ENCODE results near the gene MYO6.

MYO6 gene

GRCh38 chr6:75834447-75834846, 85.4 kb downstream of the MYO6 start:
- Histone ChIP-seq H3K79me2 (ENCODE audit: insufficient read depth, low read length) (no peaks in the 10 kb centered on the region), H3K4me3 (ENCODE audit: low read depth, low read length, poor library complexity, severe bottlenecking) (no peak overlapping the region), H2AFZ (ENCODE audit: low read length) (no peak overlapping the region), H3F3A (ENCODE audit: insufficient read depth, low read length) (no peaks in the 10 kb centered on the region), H3K27me3 (ENCODE audit: insufficient read depth, low read length) (no peaks in the 10 kb centered on the region), H3K9ac (ENCODE audit: low read length) (no peak overlapping the region), H4K20me1 (ENCODE audit: insufficient read depth, low read length) (no peaks in the 10 kb centered on the region), H3K27ac (ENCODE audit: low read depth, low read length, poor library complexity, severe bottlenecking) (no peak overlapping the region), H3K4me2 (ENCODE audit: low read length) (no peak overlapping the region), H3K4me1 (ENCODE audit: insufficient read depth, low read length, severe bottlenecking) (no peaks in the 10 kb centered on the region), H3K9me3 (ENCODE audit: low read length) (no peaks in the 10 kb centered on the region), H3K36me3 (ENCODE audit: insufficient read depth, low read length) (no peaks in the 10 kb centered on the region), H3K9me2 (ENCODE audit: low read depth, low read length) (no peaks in the 10 kb centered on the region)
- TF ChIP-seq CTCF (IDR thresholded peaks at IDR 0.05; ENCODE audit: low read length) (no peak), EZH2 (IDR thresholded peaks at IDR 0.05; ENCODE audit: borderline replicate concordance, low read length) (no peak)

GRCh38 chr6:75842191-75842590, 93.2 kb downstream of the MYO6 start:
- H3K9ac ChIP-seq (ENCODE audit: low read length) = no peak overlapping the region
- H3K27ac ChIP-seq (ENCODE audit: low read depth, low read length, poor library complexity, severe bottlenecking) = no peak overlapping the region
- no peaks in the 10 kb centered on the region for H4K20me1 ChIP-seq (ENCODE audit: insufficient read depth, low read length)
- H3K9me2 ChIP-seq (ENCODE audit: low read depth, low read length) = no peaks in the 10 kb centered on the region
- H3K9me3 ChIP-seq (ENCODE audit: low read length) = no peaks in the 10 kb centered on the region
- no peaks in the 10 kb centered on the region for H3K27me3 ChIP-seq (ENCODE audit: insufficient read depth, low read length)
- H3K4me3 ChIP-seq (ENCODE audit: low read depth, low read length, poor library complexity, severe bottlenecking) = no peak overlapping the region
- no peaks in the 10 kb centered on the region for H3F3A ChIP-seq (ENCODE audit: insufficient read depth, low read length)
- H3K36me3 ChIP-seq (ENCODE audit: insufficient read depth, low read length) = no peaks in the 10 kb centered on the region
- no peaks in the 10 kb centered on the region for H3K4me1 ChIP-seq (ENCODE audit: insufficient read depth, low read length, severe bottlenecking)
- TF ChIP-seq EZH2 (IDR thresholded peaks at IDR 0.05; ENCODE audit: borderline replicate concordance, low read length) (no peak), CTCF (IDR thresholded peaks at IDR 0.05; ENCODE audit: low read length) (no peak)
- no peaks in the 10 kb centered on the region for H3K79me2 ChIP-seq (ENCODE audit: insufficient read depth, low read length)
- no peak overlapping the region for H2AFZ ChIP-seq (ENCODE audit: low read length)
- no peak overlapping the region for H3K4me2 ChIP-seq (ENCODE audit: low read length)

- Histone ChIP-seq H3K27ac (ENCODE audit: low read depth, low read length, poor library complexity, severe bottlenecking) (no peak overlapping the region), H3K9ac (ENCODE audit: low read length) (no peak overlapping the region), H3K4me1 (ENCODE audit: insufficient read depth, low read length, severe bottlenecking) (no peaks in the 10 kb centered on the region), H3F3A (ENCODE audit: insufficient read depth, low read length) (no peaks in the 10 kb centered on the region), H3K79me2 (ENCODE audit: insufficient read depth, low read length) (no peaks in the 10 kb centered on the region), H3K9me3 (ENCODE audit: low read length) (no peaks in the 10 kb centered on the region), H3K4me2 (ENCODE audit: low read length) (no peak overlapping the region), H3K36me3 (ENCODE audit: insufficient read depth, low read length) (no peaks in the 10 kb centered on the region), H3K9me2 (ENCODE audit: low read depth, low read length) (no peaks in the 10 kb centered on the region), H4K20me1 (ENCODE audit: insufficient read depth, low read length) (no peaks in the 10 kb centered on the region), H2AFZ (ENCODE audit: low read length) (no peak overlapping the region), H3K4me3 (ENCODE audit: low read depth, low read length, poor library complexity, severe bottlenecking) (no peak overlapping the region), H3K27me3 (ENCODE audit: insufficient read depth, low read length) (no peaks in the 10 kb centered on the region)
- no peak for TF ChIP-seq EZH2 (IDR thresholded peaks at IDR 0.05; ENCODE audit: borderline replicate concordance, low read length)
- TF ChIP-seq CTCF (IDR thresholded peaks at IDR 0.05; ENCODE audit: low read length) = no peak
Observed at GRCh38 chr6:75842732-75843131, 93.7 kb downstream of the MYO6 start.

All from OCI-LY1 (cell line).